Activated B cell treated with CpG ODN at 0.5 μM for 24 hours (primary cell): ENCODE data around the gene MICU1. TPM values are rescaled to one million over a fixed set of nuclear protein-coding genes. Genes with fewer than 3 reads are reported as not detected.

ENCODE experiments used
- ATAC-seq: fragments of 200-7000 bp; cut with Tn5 transposase; one replicate; pipeline ENCODE4 v1.10.0; 2021; ENCODE audit warnings: low read depth, mild to moderate bottlenecking, moderate library complexity
- CTCF ChIA-PET: fragments of 350-600 bp; sonication (Branson Sonifier 250); formaldehyde crosslinking; loops from one replicate; lab custom pipeline; 2021; ENCODE audit warnings: antibody characterized with exemption; lab: Charles Lee
- POLR2A ChIA-PET: fragments of 350-600 bp; sonication (Branson Sonifier 250); formaldehyde crosslinking; loops from one replicate; lab custom pipeline; 2021; ENCODE audit warnings: antibody characterized with exemption; lab: Charles Lee
- DNase-seq: peaks from one replicate; pipeline ENCODE4 v3.0.0; 2022
- H3K27ac Mint-ChIP-seq: one replicate; pipeline ENCODE4 v1.8.0; 2020; ENCODE audit warnings: mixed read lengths
- H3K27me3 Mint-ChIP-seq: one replicate; pipeline ENCODE4 v1.8.0; 2021; ENCODE audit warnings: mixed read lengths
- H3K36me3 Mint-ChIP-seq: one replicate; pipeline ENCODE4 v1.8.0; 2021; ENCODE audit warnings: low read depth, mixed read lengths
- H3K4me1 Mint-ChIP-seq: one replicate; pipeline ENCODE4 v1.8.0; 2021; ENCODE audit warnings: mixed read lengths
- H3K4me3 Mint-ChIP-seq: one replicate; pipeline ENCODE4 v1.8.0; 2020; ENCODE audit warnings: mild to moderate bottlenecking, mixed read lengths
- H3K9me3 Mint-ChIP-seq: one replicate; pipeline ENCODE4 v1.8.0; 2020; ENCODE audit warnings: mixed read lengths
- CTCF ChIP-seq: fragments of 200-600 bp; IDR thresholded peaks from one replicate; pipeline ENCODE4 v1.8.0; 2022; ENCODE audit warnings: antibody characterized with exemption, mild to moderate bottlenecking
- intact Hi-C: fragments of 100-400 bp; cut with micrococcal nuclease; formaldehyde crosslinking; loops from one replicate; pipeline ENCODE4 v1.15.1; 2024
- total RNA-seq: library from RNA; stranded (reverse); gene quantifications from 2 replicates; pipeline ENCODE4 v1.2.3, GENCODE V29; 2022

MICU1 gene
- total RNA-seq, 1 donor from 2014 or later: 27.4 TPM

GRCh38 chr10:72364239-72364777, 261.6 kb downstream of the MICU1 start:
- Mint-ChIP-seq H3K27me3 (no peaks in the 10 kb centered on the region), H3K4me3 (peak overlapping the region; percentile 38), H3K27ac (peak overlapping the region; percentile 83), H3K4me1 (peaks cover 13% of the 10 kb centered on the region), H3K9me3 (no peaks in the 10 kb centered on the region), H3K36me3 (peaks cover 28% of the 10 kb centered on the region)
- POLR2A ChIA-PET: interaction anchor here (1.0 to 1.5 kb wide), 4 partner anchors 10 to 509 kb away, joined by 3 to 8 read pairs (median 4); partner anchors contain the start of gene DNAJB12
- TF ChIP-seq CTCF: no peak
- DNase-seq (peak; percentile 74), ATAC-seq (peak; percentile 100)
- intact Hi-C loops: loop anchor here (1.0 to 5.0 kb wide), 7 partner anchors 204 to 795 kb away; partner anchors contain the start of genes MCU and MICU1
- CTCF ChIA-PET: interaction anchor here (1.1 to 3.3 kb wide), 8 partner anchors 9 to 796 kb away, joined by 3 to 60 read pairs (median 5); partner anchors contain the start of gene DNAJB12

- CTCF ChIA-PET: no interaction called here
- Mint-ChIP-seq H3K36me3 (peaks cover 17% of the 10 kb centered on the region), H3K27ac (no peak overlapping the region), H3K4me3 (no peak overlapping the region), H3K9me3 (no peaks in the 10 kb centered on the region), H3K27me3 (no peaks in the 10 kb centered on the region), H3K4me1 (peaks cover 30% of the 10 kb centered on the region)
- ATAC-seq (no peak), DNase-seq (no peak)
- intact Hi-C loops: loop anchor here (10.0 kb wide), 1 partner anchor 1138 kb away; the partner anchor contains the start of gene PPP3CB
- no peak for TF ChIP-seq CTCF
- POLR2A ChIA-PET: no interaction called here
These were observed 268.9 kb downstream of the MICU1 start for GRCh38 chr10:72356987-72357386.

GRCh38 chr10:72356115-72356514, 269.8 kb downstream of the MICU1 start:
- intact Hi-C loops: loop anchor here (10.0 kb wide), 1 partner anchor 1139 kb away; the partner anchor contains the start of gene PPP3CB
- H3K9me3 Mint-ChIP-seq: no peaks in the 10 kb centered on the region
- no peak overlapping the region for H3K27ac Mint-ChIP-seq
- no peak for TF ChIP-seq CTCF
- H3K36me3 Mint-ChIP-seq: peaks cover 26% of the 10 kb centered on the region
- DNase-seq: no peak
- H3K4me1 Mint-ChIP-seq: peaks cover 35% of the 10 kb centered on the region
- ATAC-seq: no peak
- CTCF ChIA-PET: no interaction called here
- H3K27me3 Mint-ChIP-seq: no peaks in the 10 kb centered on the region
- POLR2A ChIA-PET: no interaction called here
- H3K4me3 Mint-ChIP-seq: peak overlapping the region; percentile 61

- ATAC-seq (no peak), DNase-seq (no peak)
- ChIA-PET CTCF (interaction anchor here (0.7 to 1.2 kb wide), 4 partner anchors 9 to 479 kb away, joined by 3 to 5 read pairs (median 4); no protein-coding TSS in a partner anchor), POLR2A (interaction anchor here (0.6 to 2.8 kb wide), 12 partner anchors 9 to 741 kb away, joined by 3 to 20 read pairs (median 5); partner anchors contain the start of genes ANAPC16, ASCC1 and MCU)
- Mint-ChIP-seq H3K36me3 (peaks cover 35% of the 10 kb centered on the region), H3K4me1 (peaks cover 35% of the 10 kb centered on the region), H3K4me3 (peak overlapping the region; percentile 99), H3K9me3 (no peaks in the 10 kb centered on the region), H3K27me3 (no peaks in the 10 kb centered on the region), H3K27ac (peak overlapping the region; percentile 99)
- intact Hi-C loops: loop anchor here (2.0 to 10.0 kb wide), 2 partner anchors 338 to 1140 kb away; partner anchors contain the start of genes MCU and PPP3CB
- TF ChIP-seq CTCF: no peak
These were observed 270.7 kb downstream of the MICU1 start for GRCh38 chr10:72355214-72355555.
